Peyer's patch (tissue), 4 donors: ENCODE measurements around the gene PGLYRP2.

Experiments
- CTCF ChIP-seq, 6 experiments: fragments of 450-650 bp in 4 of 6; fragments of 200-600 bp in 2 of 6; sonication (generic) in 1 of 6; IDR thresholded peaks; one replicate each; pipeline ENCODE4 v1.5.1; 2017 to 2019; ENCODE audit warnings: antibody characterized with exemption in 6 of 6, mild to moderate bottlenecking in 3 of 6, moderate library complexity in 1 of 6
- POLR2A ChIP-seq, 2 donors: fragments of 450-650 bp; IDR thresholded peaks; one replicate each; pipeline ENCODE4 v1.5.1; 2017; ENCODE audit warnings: antibody characterized with exemption in 2 of 2, mild to moderate bottlenecking in 2 of 2, moderate library complexity in 2 of 2

- TF ChIP-seq CTCF (IDR thresholded peaks at IDR 0.05) (no peak), POLR2A (IDR thresholded peaks at IDR 0.05) (no peak)
Measured at GRCh38 chr19:15461694-15462093, 17.6 kb downstream of the PGLYRP2 start.
